Natural killer cell (primary cell): ENCODE results near the gene DCAF11. TPM values are rescaled to one million over a fixed set of nuclear protein-coding genes. Genes with fewer than 3 reads are reported as not detected.
A peak's percentile ranks its signal among the peaks of the same experiment; 100 is the strongest.
"Not testable (repeated sequence)": the region's sequence is repeated elsewhere in the genome, so short reads cannot be mapped to it uniquely, and the experiment has no call there.

Source experiments
- ATAC-seq, 3 donors: fragments of 150-1000 bp in 2 of 3; fragments of 200-7000 bp in 1 of 3; cut with Tn5 transposase; 1 replicate in 1 of 3; 2 replicates in 2 of 3; pipeline ENCODE4 v1.10.0; 2021; ENCODE audit warnings: mild to moderate bottlenecking in 2 of 3, moderate library complexity in 2 of 3
- DNase-seq, 2 donors: peaks; one replicate each; pipeline versions ENCODE4 v3.0.0 to v3.0.0-alpha.2; 2013 to 2021; ENCODE audit warnings: mixed read lengths in 1 of 2
- H3K27ac ChIP-seq: one replicate; pipeline ENCODE4 v1.5.1; 2013; ENCODE audit warnings: mild to moderate bottlenecking, low read length
- H3K27me3 ChIP-seq: one replicate; pipeline ENCODE4 v1.6.1; 2013; ENCODE audit warnings: low read length; ENCODE audit not compliant: control insufficient read depth, insufficient read depth
- H3K36me3 ChIP-seq: one replicate; pipeline ENCODE4 v1.6.1; 2013; ENCODE audit warnings: low read length; ENCODE audit not compliant: control insufficient read depth, insufficient read depth
- H3K4me1 ChIP-seq: one replicate; pipeline ENCODE4 v1.6.1; 2013; ENCODE audit warnings: low read length; ENCODE audit not compliant: control insufficient read depth, insufficient read depth
- H3K4me3 ChIP-seq: one replicate; pipeline ENCODE4 v1.5.1; 2013; ENCODE audit warnings: low read length
- H3K9me3 ChIP-seq: one replicate; pipeline ENCODE4 v1.6.1; 2013; ENCODE audit warnings: low read length; ENCODE audit not compliant: control insufficient read depth, insufficient read depth
- H3K27ac Mint-ChIP-seq, 2 donors: one replicate each; pipeline ENCODE4 v1.8.0; 2022; ENCODE audit warnings: mild to moderate bottlenecking in 2 of 2, mixed read lengths in 2 of 2, moderate library complexity in 1 of 2
- H3K27me3 Mint-ChIP-seq, 2 donors: one replicate each; pipeline ENCODE4 v1.8.0; 2022; ENCODE audit warnings: low read depth in 2 of 2, mixed read lengths in 2 of 2
- H3K36me3 Mint-ChIP-seq: one replicate; pipeline ENCODE4 v1.8.0; 2022; ENCODE audit warnings: mixed read lengths
- H3K4me1 Mint-ChIP-seq, 2 donors: one replicate each; pipeline ENCODE4 v1.8.0; 2022; ENCODE audit warnings: mixed read lengths in 2 of 2
- H3K4me3 Mint-ChIP-seq: one replicate; pipeline ENCODE4 v1.8.0; 2022; ENCODE audit warnings: mild to moderate bottlenecking, moderate library complexity, mixed read lengths
- H3K9me3 Mint-ChIP-seq, 2 donors: one replicate each; pipeline ENCODE4 v1.8.0; 2022; ENCODE audit warnings: mixed read lengths in 2 of 2
- WGBS: methylation state at CpG from one replicate; pipeline ENCODE4 v1.1.7; 2013; ENCODE audit warnings: missing lambda C conversion rate; ENCODE audit not compliant: insufficient coverage; 5-methylcytosine and 5-hydroxymethylcytosine counted together
- intact Hi-C: fragments of 100-400 bp; cut with micrococcal nuclease; formaldehyde crosslinking; loops from one replicate; pipeline ENCODE4 v1.14.2; 2022
- total RNA-seq, 4 donors: library from RNA; stranded (reverse); fragments of 120-200 nt in 1 of 4; gene quantifications; one replicate each; pipeline versions ENCODE4 v1.2.3 to v1.2.4, GENCODE V29; 2013 to 2022
- TF ChIP-seq, protein P1 (sequence below): fragments of 200-600 bp; IDR thresholded peaks from one replicate; pipeline ENCODE4 v1.8.0; 2022; ENCODE audit warnings: antibody characterized with exemption

Gene DCAF11
- total RNA-seq, 3 donors from 2014 or later (not counting 1 experiment from before 2014, with no cell fraction given): 77.5 to 99.3 (median 96.3) TPM

DNA sequence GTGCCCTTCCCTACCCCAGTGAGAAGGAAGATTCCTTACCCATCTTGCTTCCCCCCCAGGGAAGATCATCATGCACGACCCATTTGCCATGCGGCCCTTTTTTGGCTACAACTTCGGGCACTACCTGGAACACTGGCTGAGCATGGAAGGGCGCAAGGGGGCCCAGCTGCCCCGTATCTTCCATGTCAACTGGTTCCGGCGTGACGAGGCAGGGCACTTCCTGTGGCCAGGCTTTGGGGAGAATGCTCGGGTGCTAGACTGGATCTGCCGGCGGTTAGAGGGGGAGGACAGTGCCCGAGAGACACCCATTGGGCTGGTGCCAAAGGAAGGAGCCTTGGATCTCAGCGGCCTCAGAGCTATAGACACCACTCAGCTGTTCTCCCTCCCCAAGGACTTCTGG is 11.1 kb upstream of the DCAF11 start:
- Histone ChIP-seq H3K27me3 (no peaks in the 10 kb centered on the region), H3K9me3 (no peaks in the 10 kb centered on the region), H3K27ac (no peak overlapping the region), H3K4me1 (peaks cover 2% of the 10 kb centered on the region), H3K36me3 (peaks cover 14% of the 10 kb centered on the region), H3K4me3 (no peak overlapping the region)
- no peak for ATAC-seq
- H3K4me1 Mint-ChIP-seq: peaks cover 1 to 2% of the 10 kb centered on the region in 2 donors
- no peaks in the 10 kb centered on the region for H3K27me3 Mint-ChIP-seq
- 95% methylated on average over 13 of the region's 13 CpGs for WGBS
- H3K27ac Mint-ChIP-seq: no peak overlapping the region
- no peak for DNase-seq
- H3K9me3 Mint-ChIP-seq: no peaks in the 10 kb centered on the region
- peaks cover 10% of the 10 kb centered on the region for H3K36me3 Mint-ChIP-seq
- no peak overlapping the region for H3K4me3 Mint-ChIP-seq
- TF ChIP-seq, protein P1, sequence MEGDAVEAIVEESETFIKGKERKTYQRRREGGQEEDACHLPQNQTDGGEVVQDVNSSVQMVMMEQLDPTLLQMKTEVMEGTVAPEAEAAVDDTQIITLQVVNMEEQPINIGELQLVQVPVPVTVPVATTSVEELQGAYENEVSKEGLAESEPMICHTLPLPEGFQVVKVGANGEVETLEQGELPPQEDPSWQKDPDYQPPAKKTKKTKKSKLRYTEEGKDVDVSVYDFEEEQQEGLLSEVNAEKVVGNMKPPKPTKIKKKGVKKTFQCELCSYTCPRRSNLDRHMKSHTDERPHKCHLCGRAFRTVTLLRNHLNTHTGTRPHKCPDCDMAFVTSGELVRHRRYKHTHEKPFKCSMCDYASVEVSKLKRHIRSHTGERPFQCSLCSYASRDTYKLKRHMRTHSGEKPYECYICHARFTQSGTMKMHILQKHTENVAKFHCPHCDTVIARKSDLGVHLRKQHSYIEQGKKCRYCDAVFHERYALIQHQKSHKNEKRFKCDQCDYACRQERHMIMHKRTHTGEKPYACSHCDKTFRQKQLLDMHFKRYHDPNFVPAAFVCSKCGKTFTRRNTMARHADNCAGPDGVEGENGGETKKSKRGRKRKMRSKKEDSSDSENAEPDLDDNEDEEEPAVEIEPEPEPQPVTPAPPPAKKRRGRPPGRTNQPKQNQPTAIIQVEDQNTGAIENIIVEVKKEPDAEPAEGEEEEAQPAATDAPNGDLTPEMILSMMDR: no peak
- intact Hi-C loops: no loop called here

DNA sequence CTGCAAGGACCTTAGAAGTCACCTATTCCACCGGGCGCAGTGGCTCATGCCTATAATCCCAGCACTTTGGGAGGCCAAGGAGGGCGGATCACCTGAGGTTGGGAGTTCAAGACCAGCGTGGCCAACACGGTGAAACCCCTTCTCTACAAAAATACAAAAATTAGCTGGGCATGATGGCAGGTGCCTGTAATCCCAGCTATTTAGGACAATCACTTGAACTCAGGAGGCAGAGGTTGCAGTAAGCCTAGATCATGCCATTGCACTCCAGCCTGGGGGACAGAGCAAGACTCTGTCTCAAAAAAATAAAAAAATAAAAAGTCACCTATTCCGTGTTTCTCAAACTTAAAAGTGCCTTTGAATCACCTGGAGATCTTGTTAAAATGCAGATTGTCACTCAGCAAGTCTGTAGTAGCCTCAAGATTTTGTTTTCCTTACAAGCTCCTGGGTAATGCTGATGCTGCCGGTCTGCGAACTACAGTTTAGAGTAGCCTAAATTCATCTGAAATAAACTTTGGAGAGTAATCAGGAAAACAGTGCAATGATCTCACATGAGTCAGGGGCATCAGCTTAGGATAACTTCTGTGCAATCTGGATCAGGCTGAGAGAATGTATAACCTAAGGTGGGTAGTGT is 8.9 kb upstream of the DCAF11 start:
- H3K4me1 ChIP-seq, H3K4me1 Mint-ChIP-seq, H3K27ac ChIP-seq, H3K4me3 Mint-ChIP-seq, H3K4me3 ChIP-seq, H3K36me3 Mint-ChIP-seq, H3K27ac Mint-ChIP-seq, H3K27me3 ChIP-seq, intact Hi-C loops, H3K36me3 ChIP-seq, H3K9me3 Mint-ChIP-seq, H3K9me3 ChIP-seq, ATAC-seq, DNase-seq, H3K27me3 Mint-ChIP-seq: not testable (repeated sequence)
- WGBS: 94% methylated on average over 8 of the region's 8 CpGs

DNA sequence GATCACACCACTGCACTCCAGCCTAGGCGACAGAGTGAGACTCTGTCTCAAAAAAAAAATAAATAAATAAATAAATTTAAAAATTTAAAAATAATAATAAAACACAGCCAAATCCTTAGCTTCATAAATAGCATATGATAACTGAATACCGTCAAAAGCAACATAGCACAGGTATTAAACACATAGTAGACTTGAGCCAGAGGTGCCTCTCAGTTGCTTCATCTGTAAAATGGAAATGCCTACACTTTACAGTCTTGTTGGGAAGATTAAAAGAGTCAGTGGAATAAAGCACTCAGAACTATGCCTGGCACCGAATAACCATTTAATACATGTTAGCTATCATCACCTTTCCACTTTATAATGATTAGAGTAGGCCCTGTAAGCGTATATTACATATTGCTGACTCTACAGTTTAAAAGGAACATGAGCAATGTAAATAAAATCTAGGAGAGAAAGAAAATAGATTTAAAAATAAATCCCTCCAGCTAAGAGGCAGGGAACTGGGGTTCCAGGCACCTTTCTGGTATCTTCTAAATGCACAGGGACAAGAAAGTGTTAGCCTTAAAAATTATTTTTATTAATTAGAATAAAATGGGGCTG is 7.8 kb upstream of the DCAF11 start:
- Mint-ChIP-seq H3K9me3 (no peaks in the 10 kb centered on the region), H3K27ac (no peak overlapping the region), H3K4me1 (peaks cover 8% of the 10 kb centered on the region in 2 donors), H3K27me3 (no peaks in the 10 kb centered on the region), H3K36me3 (peaks cover 10% of the 10 kb centered on the region), H3K4me3 (no peak overlapping the region)
- TF ChIP-seq, protein P1: no peak
- no peak overlapping the region for H3K4me3 ChIP-seq
- no peak for ATAC-seq
- H3K36me3 ChIP-seq: peaks cover 7% of the 10 kb centered on the region
- H3K27me3 ChIP-seq: no peaks in the 10 kb centered on the region
- peaks cover 6% of the 10 kb centered on the region for H3K4me1 ChIP-seq
- intact Hi-C loops: no loop called here
- no peaks in the 10 kb centered on the region for H3K9me3 ChIP-seq
- no CpG with 5 or more reads among the region's 4 CpGs for WGBS
- no peak for DNase-seq
- H3K27ac ChIP-seq: no peak overlapping the region

DNA sequence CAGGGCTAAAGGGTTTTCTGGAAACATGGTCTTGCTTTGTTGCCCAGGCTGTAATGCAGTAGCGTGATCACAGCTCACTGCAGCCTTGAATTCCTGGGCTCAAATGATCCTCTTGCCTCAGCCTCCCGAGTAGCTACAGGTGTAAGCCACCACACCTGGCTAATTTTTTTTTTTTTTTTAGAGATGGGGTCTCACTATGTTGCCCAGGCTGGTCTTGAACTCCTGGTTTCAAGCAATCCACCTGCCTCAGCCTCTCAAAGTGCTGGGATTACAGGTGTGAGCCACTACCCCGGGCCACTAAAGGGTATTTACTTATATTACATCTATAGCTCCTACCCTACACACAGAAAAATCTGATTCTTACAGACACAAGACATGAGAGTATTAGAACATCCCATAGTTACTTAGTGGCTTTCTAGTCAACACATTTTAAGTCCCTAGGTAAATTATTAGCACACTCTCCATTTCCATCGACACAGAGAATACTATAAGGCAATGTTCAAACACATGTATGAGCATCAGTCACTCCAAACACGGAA is 6.2 kb upstream of the DCAF11 start:
- Mint-ChIP-seq H3K4me1 (peaks cover 8% of the 10 kb centered on the region in 2 donors), H3K27me3 (no peaks in the 10 kb centered on the region), H3K27ac (peak overlapping the region; percentile 90 to 93), H3K36me3 (peaks cover 10% of the 10 kb centered on the region), H3K4me3 (no peak overlapping the region), H3K9me3 (no peaks in the 10 kb centered on the region)
- no peak for DNase-seq
- H3K27me3 ChIP-seq: no peaks in the 10 kb centered on the region
- H3K36me3 ChIP-seq: peaks cover 4% of the 10 kb centered on the region
- TF ChIP-seq, protein P1: no peak
- intact Hi-C loops: loop anchor here (1.0 to 2.0 kb wide), 3 partner anchors 14 to 94 kb away; partner anchors contain the start of gene PCK2
- WGBS: 37% methylated on average over 5 of the region's 5 CpGs
- H3K27ac ChIP-seq: peak overlapping the region; percentile 47
- peak in 2 of 3 donors; percentile 16 to 33 for ATAC-seq
- no peaks in the 10 kb centered on the region for H3K9me3 ChIP-seq
- H3K4me1 ChIP-seq: peaks cover 9% of the 10 kb centered on the region
- H3K4me3 ChIP-seq: no peak overlapping the region
